Panc1 (cell line): ENCODE results near the gene ATRNL1. TPM values are rescaled to one million over a fixed set of nuclear protein-coding genes. Genes with fewer than 3 reads are reported as not detected.

Experiments used
- ATAC-seq: fragments of 200-7000 bp; cut with Tn5 transposase; 2 replicates; pipeline ENCODE4 v1.9.1; 2020; ENCODE audit warnings: mild to moderate bottlenecking, moderate library complexity
- BruUV-seq: library from RNA; stranded (reverse); fragments of 400-500 nt; replicated peaks from 2 replicates; lab custom pipeline; 2021; lab: Mats Ljungman, UMichigan
- CTCF ChIA-PET: fragments of 300-600 bp; sonication (Branson Sonifier 250); formaldehyde crosslinking; loops from one replicate; lab custom pipeline; 2022; ENCODE audit warnings: antibody characterized with exemption; lab: Charles Lee
- POLR2A ChIA-PET: fragments of 300-600 bp; sonication (Branson Sonifier 250); formaldehyde crosslinking; loops from one replicate; lab custom pipeline; 2022; ENCODE audit warnings: antibody characterized with exemption; lab: Charles Lee
- DNase-seq: peaks from one replicate; pipeline ENCODE4 v3.0.0-alpha.2; 2010; ENCODE audit warnings: low read depth, low spot score
- H3K27ac ChIP-seq: 2 replicates; pipeline ENCODE4 v1.5.1; 2011; ENCODE audit warnings: mild to moderate bottlenecking, low read length, inconsistent platforms
- H3K27me3 ChIP-seq: fragments of 200-500 bp; sonication (Bioruptor generic); 2 replicates; pipeline ENCODE4 v1.6.0; 2014; ENCODE audit warnings: low read length, inconsistent platforms; ENCODE audit not compliant: control insufficient read depth, insufficient read depth
- H3K36me3 ChIP-seq: fragments of 200-500 bp; sonication (Bioruptor generic); 2 replicates; pipeline ENCODE4 v1.5.1; 2014; ENCODE audit warnings: inconsistent platforms, mild to moderate bottlenecking, low read length, moderate library complexity; ENCODE audit not compliant: control insufficient read depth, insufficient read depth
- H3K4me1 ChIP-seq: 2 replicates; pipeline ENCODE4 v1.5.1; 2011; ENCODE audit warnings: inconsistent platforms, mild to moderate bottlenecking, low read length, moderate library complexity; ENCODE audit not compliant: control insufficient read depth, insufficient read depth
- H3K4me3 ChIP-seq, 2 experiments: 2 replicates each; pipeline ENCODE4 v1.5.1; 2011 to 2012; ENCODE audit warnings: low read depth in 2 of 2, low read length in 2 of 2, mild to moderate bottlenecking in 2 of 2, inconsistent platforms in 1 of 2, moderate library complexity in 1 of 2
- H3K9me3 ChIP-seq: fragments of 200-500 bp; sonication (Bioruptor generic); 2 replicates; pipeline ENCODE4 v1.5.1; 2014; ENCODE audit warnings: low read depth, mild to moderate bottlenecking, inconsistent platforms, low read length, moderate library complexity; ENCODE audit not compliant: control insufficient read depth, insufficient read depth
- POLR2AphosphoS5 ChIP-seq: IDR thresholded peaks from 2 replicates; pipeline ENCODE4 v1.6.1; 2012; ENCODE audit warnings: mild to moderate bottlenecking, low read depth, low read length, moderate library complexity
- SIN3A ChIP-seq: IDR thresholded peaks from 2 replicates; pipeline ENCODE4 v1.6.1; 2012; ENCODE audit warnings: low read depth, mild to moderate bottlenecking, low read length, moderate library complexity, borderline replicate concordance; ENCODE audit not compliant: insufficient read depth
- TCF7L2 ChIP-seq: IDR thresholded peaks from 2 replicates; pipeline ENCODE4 v1.6.1; 2011; ENCODE audit warnings: mild to moderate bottlenecking, low read depth, low read length, inconsistent platforms
- in situ Hi-C: cut with HindIII; loops from 2 replicates; pipeline ENCODE4 v1.10.0; 2016; ENCODE audit warnings: low sequenced_read_pairs, low pct_unique_long_range_greater_than_20kb
- intact Hi-C: fragments of 100-400 bp; cut with micrococcal nuclease; formaldehyde crosslinking; loops from one replicate; pipeline ENCODE4 v1.10.0; 2022; ENCODE audit not compliant: unreplicated experiment
- total RNA-seq: library from RNA; stranded (reverse); gene quantifications from one replicate; pipeline ENCODE4 v1.2.1, GENCODE V29; 2021; ENCODE audit not compliant: unreplicated experiment
- TF ChIP-seq, protein P1 (sequence below): fragments of 450-650 bp; IDR thresholded peaks from 2 replicates; pipeline ENCODE4 v1.5.1; 2017; ENCODE audit warnings: mild to moderate bottlenecking
- TF ChIP-seq, protein P2 (sequence below), 2 experiments: IDR thresholded peaks; 2 replicates each; pipeline ENCODE4 v1.6.1; 2011 to 2012; ENCODE audit warnings: low read depth in 2 of 2, control low read depth in 1 of 2, low read length in 1 of 2, mild to moderate bottlenecking in 1 of 2, moderate library complexity in 1 of 2; ENCODE audit not compliant: insufficient read depth in 1 of 2

The ATRNL1 gene
- total RNA-seq, 1 experiment from 2014 or later: 17.1 TPM

DNA sequence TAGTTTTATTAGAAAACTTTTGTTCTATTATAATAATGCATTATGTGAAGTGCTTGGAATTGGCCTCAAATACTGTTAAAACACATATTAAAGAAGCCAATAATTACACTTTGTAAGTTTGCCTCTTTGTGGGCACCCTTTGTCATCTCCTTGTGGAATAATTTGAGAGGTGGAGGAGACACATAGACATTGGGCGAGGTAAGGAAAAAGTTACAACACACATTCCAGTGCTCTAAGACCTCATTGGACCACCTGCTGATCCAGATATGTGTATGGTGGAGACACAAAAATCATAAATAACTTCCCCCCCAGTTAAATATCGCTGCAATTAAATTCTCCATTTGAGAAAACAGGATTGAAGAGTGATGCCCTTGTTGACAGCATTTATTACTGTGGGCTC lies 668.0 kb downstream of the ATRNL1 start:
- no peak overlapping the region for H3K27ac ChIP-seq
- TF ChIP-seq, protein P1, sequence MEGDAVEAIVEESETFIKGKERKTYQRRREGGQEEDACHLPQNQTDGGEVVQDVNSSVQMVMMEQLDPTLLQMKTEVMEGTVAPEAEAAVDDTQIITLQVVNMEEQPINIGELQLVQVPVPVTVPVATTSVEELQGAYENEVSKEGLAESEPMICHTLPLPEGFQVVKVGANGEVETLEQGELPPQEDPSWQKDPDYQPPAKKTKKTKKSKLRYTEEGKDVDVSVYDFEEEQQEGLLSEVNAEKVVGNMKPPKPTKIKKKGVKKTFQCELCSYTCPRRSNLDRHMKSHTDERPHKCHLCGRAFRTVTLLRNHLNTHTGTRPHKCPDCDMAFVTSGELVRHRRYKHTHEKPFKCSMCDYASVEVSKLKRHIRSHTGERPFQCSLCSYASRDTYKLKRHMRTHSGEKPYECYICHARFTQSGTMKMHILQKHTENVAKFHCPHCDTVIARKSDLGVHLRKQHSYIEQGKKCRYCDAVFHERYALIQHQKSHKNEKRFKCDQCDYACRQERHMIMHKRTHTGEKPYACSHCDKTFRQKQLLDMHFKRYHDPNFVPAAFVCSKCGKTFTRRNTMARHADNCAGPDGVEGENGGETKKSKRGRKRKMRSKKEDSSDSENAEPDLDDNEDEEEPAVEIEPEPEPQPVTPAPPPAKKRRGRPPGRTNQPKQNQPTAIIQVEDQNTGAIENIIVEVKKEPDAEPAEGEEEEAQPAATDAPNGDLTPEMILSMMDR: no peak
- TF ChIP-seq, protein P2, sequence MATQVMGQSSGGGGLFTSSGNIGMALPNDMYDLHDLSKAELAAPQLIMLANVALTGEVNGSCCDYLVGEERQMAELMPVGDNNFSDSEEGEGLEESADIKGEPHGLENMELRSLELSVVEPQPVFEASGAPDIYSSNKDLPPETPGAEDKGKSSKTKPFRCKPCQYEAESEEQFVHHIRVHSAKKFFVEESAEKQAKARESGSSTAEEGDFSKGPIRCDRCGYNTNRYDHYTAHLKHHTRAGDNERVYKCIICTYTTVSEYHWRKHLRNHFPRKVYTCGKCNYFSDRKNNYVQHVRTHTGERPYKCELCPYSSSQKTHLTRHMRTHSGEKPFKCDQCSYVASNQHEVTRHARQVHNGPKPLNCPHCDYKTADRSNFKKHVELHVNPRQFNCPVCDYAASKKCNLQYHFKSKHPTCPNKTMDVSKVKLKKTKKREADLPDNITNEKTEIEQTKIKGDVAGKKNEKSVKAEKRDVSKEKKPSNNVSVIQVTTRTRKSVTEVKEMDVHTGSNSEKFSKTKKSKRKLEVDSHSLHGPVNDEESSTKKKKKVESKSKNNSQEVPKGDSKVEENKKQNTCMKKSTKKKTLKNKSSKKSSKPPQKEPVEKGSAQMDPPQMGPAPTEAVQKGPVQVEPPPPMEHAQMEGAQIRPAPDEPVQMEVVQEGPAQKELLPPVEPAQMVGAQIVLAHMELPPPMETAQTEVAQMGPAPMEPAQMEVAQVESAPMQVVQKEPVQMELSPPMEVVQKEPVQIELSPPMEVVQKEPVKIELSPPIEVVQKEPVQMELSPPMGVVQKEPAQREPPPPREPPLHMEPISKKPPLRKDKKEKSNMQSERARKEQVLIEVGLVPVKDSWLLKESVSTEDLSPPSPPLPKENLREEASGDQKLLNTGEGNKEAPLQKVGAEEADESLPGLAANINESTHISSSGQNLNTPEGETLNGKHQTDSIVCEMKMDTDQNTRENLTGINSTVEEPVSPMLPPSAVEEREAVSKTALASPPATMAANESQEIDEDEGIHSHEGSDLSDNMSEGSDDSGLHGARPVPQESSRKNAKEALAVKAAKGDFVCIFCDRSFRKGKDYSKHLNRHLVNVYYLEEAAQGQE (IDR thresholded peaks at IDR 0.05; ENCODE audit: insufficient read depth in 1 of 2, low read depth in 2 of 2, low read length in 1 of 2): no peak
- TF ChIP-seq SIN3A (no peak), TCF7L2 (no peak), POLR2AphosphoS5 (no peak)
- ChIA-PET POLR2A (no interaction called here), CTCF (no interaction called here)
- BruUV-seq: no TSS peak
- H3K27me3 ChIP-seq: no peaks in the 10 kb centered on the region
- intact Hi-C loops: no loop called here
- H3K36me3 ChIP-seq: no peaks in the 10 kb centered on the region
- no peak overlapping the region for H3K4me3 ChIP-seq
- H3K4me1 ChIP-seq: no peaks in the 10 kb centered on the region
- H3K9me3 ChIP-seq: no peaks in the 10 kb centered on the region
- ATAC-seq (no peak), DNase-seq (no peak)
- in situ Hi-C loops: no loop called here

DNA sequence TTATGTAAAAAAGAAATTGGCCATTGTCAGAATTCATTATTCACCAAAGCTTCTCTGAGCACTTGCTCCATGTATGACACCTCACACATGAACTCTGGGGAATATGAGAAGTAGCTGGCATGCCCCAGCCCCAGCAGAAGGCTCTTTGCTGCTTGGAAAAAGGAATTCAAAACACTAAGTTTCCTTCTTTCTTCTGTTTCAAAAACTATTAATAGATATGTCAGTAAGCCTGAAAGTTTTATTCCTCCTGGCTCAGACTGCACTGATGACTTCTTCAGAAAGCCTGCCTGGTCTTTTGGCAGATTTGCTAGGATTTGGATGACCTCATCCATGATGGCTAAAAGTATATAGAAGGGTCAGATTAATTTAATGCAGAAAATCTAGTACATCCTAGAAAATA lies 668.9 kb downstream of the ATRNL1 start:
- in situ Hi-C loops: no loop called here
- no peak for ATAC-seq
- intact Hi-C loops: no loop called here
- Histone ChIP-seq H3K36me3 (no peaks in the 10 kb centered on the region), H3K27ac (no peak overlapping the region), H3K4me3 (no peak overlapping the region), H3K9me3 (no peaks in the 10 kb centered on the region), H3K4me1 (no peaks in the 10 kb centered on the region), H3K27me3 (no peaks in the 10 kb centered on the region)
- BruUV-seq: no TSS peak
- DNase-seq: no peak
- TF ChIP-seq TCF7L2 (no peak), SIN3A (no peak), POLR2AphosphoS5 (no peak)
- TF ChIP-seq, protein P2 (IDR thresholded peaks at IDR 0.05; ENCODE audit: insufficient read depth in 1 of 2, low read depth in 2 of 2, low read length in 1 of 2): no peak
- ChIA-PET POLR2A (no interaction called here), CTCF (no interaction called here)
